Osteoblast (primary cell): Measurements from ENCODE around the gene CD109. TPM values are rescaled to one million over a fixed set of nuclear protein-coding genes. Genes with fewer than 3 reads are reported as not detected.

Experiments used
- DNase-seq: peaks from one replicate; pipeline ENCODE4 v3.0.0; 2011; ENCODE audit warnings: low spot score, mixed read lengths; ENCODE audit not compliant: insufficient read length; ENCODE audit errors: missing footprints
- H2AFZ ChIP-seq: 2 replicates; pipeline ENCODE4 v1.6.0; 2011; ENCODE audit warnings: mild to moderate bottlenecking, low read length
- H3K27ac ChIP-seq: 2 replicates; pipeline ENCODE4 v1.5.1; 2011; ENCODE audit warnings: mild to moderate bottlenecking, low read depth, low read length, moderate library complexity
- H3K27me3 ChIP-seq: 2 replicates; pipeline ENCODE4 v1.6.0; 2012; ENCODE audit warnings: mild to moderate bottlenecking, control low read depth, inconsistent platforms, low read length, moderate library complexity; ENCODE audit not compliant: insufficient read depth
- H3K36me3 ChIP-seq: 2 replicates; pipeline ENCODE4 v1.5.1; 2011; ENCODE audit warnings: mild to moderate bottlenecking, low read length, control low read depth, moderate library complexity; ENCODE audit not compliant: insufficient read depth
- H3K4me1 ChIP-seq: 2 replicates; pipeline ENCODE4 v1.5.1; 2011; ENCODE audit warnings: mild to moderate bottlenecking, low read length, control low read depth, moderate library complexity; ENCODE audit not compliant: insufficient read depth
- H3K4me2 ChIP-seq: 2 replicates; pipeline ENCODE4 v1.6.0; 2011; ENCODE audit warnings: mild to moderate bottlenecking, low read length; ENCODE audit not compliant: insufficient read depth
- H3K4me3 ChIP-seq: fragments of 200-600 bp; sonication (generic); 3 replicates; pipeline ENCODE4 v1.5.1; 2012; ENCODE audit warnings: mild to moderate bottlenecking, low read length, inconsistent platforms; ENCODE audit not compliant: insufficient read depth
- H3K79me2 ChIP-seq: 2 replicates; pipeline ENCODE4 v1.6.0; 2012; ENCODE audit warnings: mild to moderate bottlenecking, low read length, control low read depth, inconsistent platforms; ENCODE audit not compliant: insufficient read depth
- H3K9me3 ChIP-seq: 2 replicates; pipeline ENCODE4 v1.5.1; 2011; ENCODE audit warnings: low read depth, low read length, control low read depth
- H4K20me1 ChIP-seq: 2 replicates; pipeline ENCODE4 v1.6.0; 2012; ENCODE audit warnings: mild to moderate bottlenecking, low read length, control low read depth; ENCODE audit not compliant: insufficient read depth
- total RNA-seq: library from RNA; depleted of rRNA; stranded (reverse); fragments of >200 nt; gene quantifications from 2 replicates; pipeline ENCODE4 v1.2.3, GENCODE V29; 2012
- TF ChIP-seq, protein P1 (sequence below): IDR thresholded peaks from 2 replicates; pipeline ENCODE4 v1.5.1; 2011; ENCODE audit warnings: mild to moderate bottlenecking, low read depth, low read length, moderate library complexity; ENCODE audit errors: extremely low read depth

Gene CD109
- total RNA-seq, 1 donor = 93.4 TPM

DNA sequence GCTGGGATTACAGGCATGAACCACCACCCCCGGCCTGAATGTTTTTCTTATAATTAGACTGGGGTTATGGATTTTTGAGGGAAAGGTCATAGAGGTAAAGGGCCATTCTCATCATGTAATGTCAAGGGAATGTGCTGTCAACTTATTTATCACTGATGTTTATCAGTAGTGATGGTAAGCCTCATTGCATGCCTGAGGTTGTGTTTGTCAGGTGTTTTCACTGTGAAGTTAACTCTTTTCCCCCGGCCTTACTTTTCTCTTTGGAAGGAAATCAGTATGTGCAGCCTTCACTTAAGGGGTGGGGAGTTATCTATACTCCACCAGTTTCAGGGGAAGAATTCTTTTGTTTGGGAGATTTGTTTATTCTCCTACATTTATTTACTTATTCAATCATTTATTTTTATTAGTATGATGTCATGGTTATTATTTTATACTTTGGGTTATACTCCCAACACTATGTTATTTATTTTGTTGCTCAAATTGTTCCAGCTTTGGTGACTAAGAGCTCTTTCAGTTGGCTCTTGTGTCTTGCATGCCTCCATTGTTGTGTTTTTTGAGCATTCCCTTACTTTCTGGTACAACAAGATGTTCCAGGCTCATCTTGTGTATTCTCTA lies 39.4 kb upstream of the CD109 start:
- DNase-seq = peak; percentile 26
- H2AFZ ChIP-seq = no peak overlapping the region
- peaks cover 21% of the 10 kb centered on the region for H3K79me2 ChIP-seq
- TF ChIP-seq, protein P1, sequence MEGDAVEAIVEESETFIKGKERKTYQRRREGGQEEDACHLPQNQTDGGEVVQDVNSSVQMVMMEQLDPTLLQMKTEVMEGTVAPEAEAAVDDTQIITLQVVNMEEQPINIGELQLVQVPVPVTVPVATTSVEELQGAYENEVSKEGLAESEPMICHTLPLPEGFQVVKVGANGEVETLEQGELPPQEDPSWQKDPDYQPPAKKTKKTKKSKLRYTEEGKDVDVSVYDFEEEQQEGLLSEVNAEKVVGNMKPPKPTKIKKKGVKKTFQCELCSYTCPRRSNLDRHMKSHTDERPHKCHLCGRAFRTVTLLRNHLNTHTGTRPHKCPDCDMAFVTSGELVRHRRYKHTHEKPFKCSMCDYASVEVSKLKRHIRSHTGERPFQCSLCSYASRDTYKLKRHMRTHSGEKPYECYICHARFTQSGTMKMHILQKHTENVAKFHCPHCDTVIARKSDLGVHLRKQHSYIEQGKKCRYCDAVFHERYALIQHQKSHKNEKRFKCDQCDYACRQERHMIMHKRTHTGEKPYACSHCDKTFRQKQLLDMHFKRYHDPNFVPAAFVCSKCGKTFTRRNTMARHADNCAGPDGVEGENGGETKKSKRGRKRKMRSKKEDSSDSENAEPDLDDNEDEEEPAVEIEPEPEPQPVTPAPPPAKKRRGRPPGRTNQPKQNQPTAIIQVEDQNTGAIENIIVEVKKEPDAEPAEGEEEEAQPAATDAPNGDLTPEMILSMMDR = no peak
- no peaks in the 10 kb centered on the region for H3K27me3 ChIP-seq
- H3K27ac ChIP-seq = no peak overlapping the region
- no peaks in the 10 kb centered on the region for H3K9me3 ChIP-seq
- H4K20me1 ChIP-seq = peaks cover 7% of the 10 kb centered on the region
- H3K4me2 ChIP-seq = no peak overlapping the region
- no peaks in the 10 kb centered on the region for H3K36me3 ChIP-seq
- H3K4me3 ChIP-seq = no peak overlapping the region
- peaks cover 9% of the 10 kb centered on the region for H3K4me1 ChIP-seq

- no peak overlapping the region for H3K27ac ChIP-seq
- H2AFZ ChIP-seq = no peak overlapping the region
- no peak for DNase-seq
- H4K20me1 ChIP-seq = peaks cover 4% of the 10 kb centered on the region
- H3K4me1 ChIP-seq = peaks cover 4% of the 10 kb centered on the region
- TF ChIP-seq, protein P1 = no peak
- no peak overlapping the region for H3K4me2 ChIP-seq
- no peaks in the 10 kb centered on the region for H3K27me3 ChIP-seq
- H3K9me3 ChIP-seq = no peaks in the 10 kb centered on the region
- H3K4me3 ChIP-seq = no peak overlapping the region
- H3K79me2 ChIP-seq = peaks cover 15% of the 10 kb centered on the region
- H3K36me3 ChIP-seq = no peaks in the 10 kb centered on the region
Measured at GRCh38 chr6:73657201-73657600, 38.8 kb upstream of the CD109 start.

- H3K9me3 ChIP-seq = no peaks in the 10 kb centered on the region
- no peak for DNase-seq
- no peaks in the 10 kb centered on the region for H3K79me2 ChIP-seq
- H3K4me2 ChIP-seq = no peak overlapping the region
- no peaks in the 10 kb centered on the region for H3K36me3 ChIP-seq
- H2AFZ ChIP-seq = no peak overlapping the region
- no peak overlapping the region for H3K4me3 ChIP-seq
- H4K20me1 ChIP-seq = no peaks in the 10 kb centered on the region
- H3K4me1 ChIP-seq = peaks cover 8% of the 10 kb centered on the region
- H3K27ac ChIP-seq = no peak overlapping the region
- TF ChIP-seq, protein P1 = no peak
- no peaks in the 10 kb centered on the region for H3K27me3 ChIP-seq
Measured at GRCh38 chr6:73664701-73665100, 31.3 kb upstream of the CD109 start.

DNA sequence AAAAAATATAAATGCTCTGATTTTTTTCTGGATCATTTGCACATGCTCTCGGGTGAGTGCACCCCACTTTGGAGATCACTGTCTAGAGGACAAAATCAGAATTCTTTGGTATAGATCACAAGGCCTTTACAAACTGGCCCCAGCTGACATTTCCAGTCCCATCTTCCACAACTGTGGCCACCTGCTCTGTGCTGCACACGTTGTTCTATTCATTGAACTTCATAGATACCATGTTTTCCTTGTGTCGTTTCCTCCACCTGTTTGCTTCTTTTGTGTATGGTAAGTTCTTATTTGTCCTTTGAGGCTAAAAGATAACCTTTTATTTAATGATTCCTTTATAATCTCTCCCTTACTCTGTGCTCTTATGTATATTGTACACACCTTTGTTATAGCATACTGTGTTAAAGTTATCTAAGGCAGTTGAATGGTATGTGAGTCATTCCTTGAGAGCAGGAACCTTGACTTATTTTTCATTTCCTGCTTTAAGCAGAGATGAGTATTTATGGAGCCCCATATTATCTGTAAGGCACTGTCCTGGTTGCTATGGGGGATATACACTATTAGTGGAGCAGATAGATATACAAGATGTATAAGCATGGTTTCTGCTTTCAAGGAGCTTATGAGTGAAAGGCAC lies 30.2 kb upstream of the CD109 start:
- no peaks in the 10 kb centered on the region for H3K27me3 ChIP-seq
- H3K9me3 ChIP-seq = no peaks in the 10 kb centered on the region
- no peak for DNase-seq
- TF ChIP-seq, protein P1 = no peak
- no peaks in the 10 kb centered on the region for H3K79me2 ChIP-seq
- H4K20me1 ChIP-seq = no peaks in the 10 kb centered on the region
- no peak overlapping the region for H3K27ac ChIP-seq
- no peak overlapping the region for H3K4me2 ChIP-seq
- no peaks in the 10 kb centered on the region for H3K36me3 ChIP-seq
- peaks cover 8% of the 10 kb centered on the region for H3K4me1 ChIP-seq
- H2AFZ ChIP-seq = no peak overlapping the region
- H3K4me3 ChIP-seq = no peak overlapping the region
